ENCODE data around the gene CAMK2G.

The CAMK2G gene

DNA sequence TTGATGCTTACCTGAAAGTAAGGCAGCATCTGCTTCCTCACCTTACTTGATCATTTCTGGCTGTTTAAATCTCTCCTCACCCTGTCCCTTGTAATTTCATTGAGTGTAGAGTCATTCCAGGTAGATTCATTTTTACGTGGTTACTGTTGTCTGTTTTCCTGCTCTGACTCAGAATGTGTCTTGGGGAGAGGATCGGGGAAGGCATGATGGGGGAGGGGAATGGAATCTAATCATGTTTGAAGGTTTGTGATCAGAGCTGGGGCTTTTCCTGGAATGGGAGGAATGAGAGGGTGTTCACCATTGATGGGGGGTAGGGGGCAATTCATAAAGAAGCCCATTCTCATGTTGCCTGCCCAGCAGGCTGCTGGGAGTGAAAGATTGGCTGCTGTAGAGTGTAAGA, 111.4 kb downstream of the CAMK2G start:
- no peak for DNase-seq
